ENCODE results near the gene HEATR5B. TPM values are rescaled to one million over a fixed set of nuclear protein-coding genes. Genes with fewer than 3 reads are reported as not detected.

The HEATR5B gene
- total and polyA plus RNA-seq, 2 of the 8 experiments (the other 6 are each of a cell fraction or from before 2014, with no cell fraction given), result 7.0 to 12.6 TPM

GRCh38 chr2:36993841-36994620 lies 90.1 kb downstream of the HEATR5B start:
- Histone ChIP-seq H3K27ac (ENCODE audit: low read depth, low read length) (no peak overlapping the region), H2BK5ac (ENCODE audit: low read depth, low read length) (no peak overlapping the region), H3K23me2 (ENCODE audit: low read depth, low read length) (no peaks in the 10 kb centered on the region), H3K4me1 (replicated peaks in 1 of 4; ENCODE audit: control insufficient read depth in 3 of 4, insufficient read depth in 4 of 4, low read length in 3 of 4) (no peaks in the 10 kb centered on the region), H4K5ac (ENCODE audit: insufficient read length, low read depth, low read length) (no peak overlapping the region), H3K9ac (replicated peaks in 1 of 4; ENCODE audit: extremely low read depth in 1 of 4, low read depth in 3 of 4, low read length in 3 of 4) (no peak overlapping the region), H2BK120ac (replicated peaks; ENCODE audit: low read depth, low read length) (no peak overlapping the region), H3K36me3 (ENCODE audit: control insufficient read depth in 2 of 4, insufficient read depth in 4 of 4, low read length in 3 of 4) (peaks cover 0 to 2% (median 0%) of the 10 kb centered on the region in 4 experiments; a peak in 1 of 8 replicates), H3K18ac (ENCODE audit: extremely low read depth, low read length) (no peak overlapping the region), H2BK12ac (ENCODE audit: low read depth, low read length) (no peak overlapping the region), H3K9me3 (ENCODE audit: insufficient read depth in 2 of 2, low read depth in 1 of 2, low read length in 1 of 2) (no peaks in the 10 kb centered on the region), H3K27me3 (replicated peaks in 1 of 4; ENCODE audit: control insufficient read depth in 3 of 4, extremely low read depth in 1 of 4, insufficient read depth in 3 of 4, low read length in 3 of 4) (no peaks in the 10 kb centered on the region), H3K4me3 (ENCODE audit: extremely low read depth in 1 of 4, insufficient read depth in 2 of 4, low read depth in 3 of 4, low read length in 4 of 4) (no peak overlapping the region), H2AK5ac (ENCODE audit: low read depth, low read length) (no peak overlapping the region), H3K4ac (replicated peaks; ENCODE audit: insufficient read length, low read depth, low read length) (no peak overlapping the region), H3K23ac (ENCODE audit: insufficient read length) (no peak overlapping the region), H2BK15ac (ENCODE audit: low read length) (no peak overlapping the region), H4K20me1 (replicated peaks in 1 of 2; ENCODE audit: control insufficient read depth in 1 of 2, insufficient read depth in 2 of 2, low read length in 2 of 2) (no peaks in the 10 kb centered on the region), H2BK20ac (ENCODE audit: low read length) (no peak overlapping the region), H3K79me2 (ENCODE audit: control insufficient read depth in 1 of 2, insufficient read depth in 2 of 2, low read length in 2 of 2) (no peaks in the 10 kb centered on the region), H3K79me1 (ENCODE audit: low read depth, low read length) (no peaks in the 10 kb centered on the region), H2AFZ (ENCODE audit: low read length) (no peak overlapping the region), H3K14ac (ENCODE audit: insufficient read length) (no peak overlapping the region), H4K91ac (replicated peaks; ENCODE audit: insufficient read length, low read length) (no peak overlapping the region), H3K4me2 (ENCODE audit: insufficient read depth in 1 of 2, low read depth in 2 of 2, low read length in 2 of 2) (no peak overlapping the region), H3K56ac (replicated peaks; ENCODE audit: insufficient read length, low read depth, low read length) (no peak overlapping the region), H4K8ac (ENCODE audit: extremely low read depth, insufficient read depth, low read length) (no peak overlapping the region)
- FAIRE-seq (no peak), DNase-seq (ENCODE audit: low read depth in 1 of 2, low spot score in 2 of 2) (no peak)
- ChIA-PET CTCF (ENCODE audit: partially characterized antibody) (interaction anchor here (1.2 kb wide), 1 partner anchor 10 kb away, joined by 4 read pairs; no protein-coding TSS in a partner anchor), POLR2A (ENCODE audit: partially characterized antibody) (no interaction called here)
- WGBS, 2 experiments (ENCODE audit: extremely low coverage in 1 of 2, insufficient coverage in 1 of 2, insufficient read length in 1 of 2, insufficient replicate concordance in 2 of 2, low coverage in 1 of 2, low lambda C conversion rate in 2 of 2, missing lambda C conversion rate in 1 of 2), result 86% methylated on average over 6 of the region's 6 CpGs; no CpG with 5 or more reads in 1 of the 2 experiments
- TF ChIP-seq ASH2L (IDR thresholded peaks at IDR 0.05; ENCODE audit: low read length) (no peak), POLR2AphosphoS5 (IDR thresholded peaks at IDR 0.05; ENCODE audit: low read depth, low read length) (no peak), JUN (IDR thresholded peaks at IDR 0.05; ENCODE audit: low read depth, low read length) (no peak), SUZ12 (IDR thresholded peaks at IDR 0.05; ENCODE audit: low read length) (no peak), ATF3 (IDR thresholded peaks at IDR 0.05; ENCODE audit: insufficient read depth, low read depth, low read length) (no peak), YY1 (IDR thresholded peaks at IDR 0.05; ENCODE audit: low read depth, low read length) (no peak), EZH2 (IDR thresholded peaks at IDR 0.05; ENCODE audit: low read depth, low read length, severe bottlenecking) (no peak), PHF8 (conservative IDR thresholded peaks at IDR 0.05; ENCODE audit: low read depth, low read length) (no peak), BCL11A (IDR thresholded peaks at IDR 0.05; ENCODE audit: low read depth in 2 of 2, low read length in 2 of 2) (no peak), TAF7 (optimal IDR thresholded peaks at IDR 0.05; ENCODE audit: borderline replicate concordance, low read depth, low read length) (no peak), RNF2 (IDR thresholded peaks at IDR 0.05; ENCODE audit: borderline replicate concordance, low read depth, low read length, missing control alignments, poor library complexity, severe bottlenecking) (no peak), CREB1 (IDR thresholded peaks at IDR 0.05) (no peak)

Data from H1 (cell line).